NCI-H526 (cell line): Measurements from ENCODE around the gene AMDHD2.
A peak's percentile ranks its signal among the peaks of the same experiment; 100 is the strongest.

Experiments
- DNase-seq, 2 experiments: peaks; one replicate each; lab custom pipeline; 2025; lab: John Stamatoyannopoulos, UW

Gene AMDHD2

GRCh38 chr16:2482708-2483534, 37.2 kb upstream of the AMDHD2 start:
- DNase-seq, result peak in 1 of 2 experiments; percentile 52

GRCh38 chr16:2483939-2484897, 36.0 kb upstream of the AMDHD2 start:
- no peak for DNase-seq

- DNase-seq, result no peak
These were observed 35.2 kb upstream of the AMDHD2 start for GRCh38 chr16:2484898-2485508.

- DNase-seq, result no peak
These were observed 34.2 kb upstream of the AMDHD2 start for GRCh38 chr16:2485811-2486507.

GRCh38 chr16:2486645-2487516, 33.3 kb upstream of the AMDHD2 start:
- DNase-seq, result peak; percentile 36 to 58

- no peak for DNase-seq
These were observed 32.7 kb upstream of the AMDHD2 start for GRCh38 chr16:2487517-2487842.

- no peak for DNase-seq
These were observed 32.2 kb upstream of the AMDHD2 start for GRCh38 chr16:2487903-2488531.

GRCh38 chr16:2489581-2489980, 30.6 kb upstream of the AMDHD2 start:
- DNase-seq, result no peak

- DNase-seq, result peak; percentile 93 to 94
These were observed 29.7 kb upstream of the AMDHD2 start for GRCh38 chr16:2490190-2491105.

- DNase-seq, result no peak
These were observed 27.9 kb upstream of the AMDHD2 start for GRCh38 chr16:2492292-2492691.

GRCh38 chr16:2493605-2494004, 26.6 kb upstream of the AMDHD2 start:
- no peak for DNase-seq

GRCh38 chr16:2494616-2495015, 25.6 kb upstream of the AMDHD2 start:
- DNase-seq, result no peak

- DNase-seq, result no peak
These were observed 25.1 kb upstream of the AMDHD2 start for GRCh38 chr16:2495041-2495440.

GRCh38 chr16:2496223-2497115, 23.7 kb upstream of the AMDHD2 start:
- DNase-seq, result no peak

- DNase-seq, result peak in 1 of 2 experiments; percentile 63
These were observed 23.0 kb upstream of the AMDHD2 start for GRCh38 chr16:2497116-2497630.

GRCh38 chr16:2497695-2498484, 22.3 kb upstream of the AMDHD2 start:
- no peak for DNase-seq
